Skeletal muscle cell (primary cell): ENCODE data around the gene FKBP2.
"Not testable (repeated sequence)": the region's sequence is repeated elsewhere in the genome, so short reads cannot be mapped to it uniquely, and the experiment has no call there.

Source experiments
- DNase-seq: peaks from one replicate; pipeline ENCODE4 v3.0.0-alpha.2; 2010; ENCODE audit warnings: low read depth
- H3K4me3 ChIP-seq: 2 replicates; pipeline ENCODE4 v1.5.1; 2011; ENCODE audit warnings: low read depth, mild to moderate bottlenecking, control low read depth, low read length, moderate library complexity

Gene FKBP2

DNA sequence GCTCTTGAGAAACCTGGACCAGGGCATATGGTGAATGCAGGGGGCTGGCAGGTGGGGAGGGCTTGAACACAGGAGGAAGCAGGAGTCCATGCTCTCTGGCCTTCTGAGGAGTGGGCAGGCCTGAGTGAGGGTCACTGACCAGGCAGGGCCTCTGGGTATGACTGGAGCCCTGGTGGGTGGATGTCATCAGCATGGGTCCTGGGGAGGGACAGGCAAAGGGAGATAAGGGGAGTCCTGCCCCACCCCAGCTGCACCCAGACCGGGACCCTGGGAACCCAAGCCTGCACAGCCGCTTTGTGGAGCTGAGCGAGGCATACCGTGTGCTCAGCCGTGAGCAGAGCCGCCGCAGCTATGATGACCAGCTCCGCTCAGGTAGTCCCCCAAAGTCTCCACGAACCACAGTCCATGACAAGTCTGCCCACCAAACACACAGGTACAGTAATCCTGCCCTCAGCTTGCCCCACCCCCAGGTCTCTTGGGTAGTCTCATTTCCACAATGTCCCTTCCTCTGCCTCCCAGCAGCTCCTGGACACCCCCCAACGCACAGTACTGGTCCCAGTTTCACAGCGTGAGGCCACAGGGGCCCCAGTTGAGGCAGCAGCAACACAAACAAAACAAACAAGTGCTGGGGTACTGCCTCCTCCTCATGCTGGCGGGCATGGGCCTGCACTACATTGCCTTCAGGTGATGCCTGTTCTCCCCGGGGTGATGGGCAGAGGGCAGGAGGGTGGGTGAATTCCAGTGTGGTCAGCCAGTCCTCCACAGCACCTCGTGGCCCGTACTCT is 8.5 kb upstream of the FKBP2 start:
- DNase-seq = no peak
- no peak overlapping the region for H3K4me3 ChIP-seq

DNA sequence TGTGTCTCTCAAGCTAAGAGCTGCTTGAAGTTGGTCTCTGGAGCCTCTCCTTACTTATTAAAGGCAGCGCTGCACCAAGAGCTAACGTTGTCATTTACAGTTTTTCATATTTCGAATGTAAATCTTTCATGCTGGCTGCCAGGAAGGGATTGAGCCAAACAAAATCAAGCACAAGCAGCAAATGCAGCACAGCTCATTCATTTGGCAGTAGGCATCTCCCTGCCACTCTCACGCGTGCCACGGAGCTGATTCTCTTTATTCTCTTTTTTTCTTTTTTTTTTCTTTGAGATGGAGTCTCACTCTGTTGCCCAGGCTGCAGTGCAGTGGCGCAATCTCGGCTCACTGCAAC is 8.0 kb upstream of the FKBP2 start:
- no peak for DNase-seq
- no peak overlapping the region for H3K4me3 ChIP-seq

DNA sequence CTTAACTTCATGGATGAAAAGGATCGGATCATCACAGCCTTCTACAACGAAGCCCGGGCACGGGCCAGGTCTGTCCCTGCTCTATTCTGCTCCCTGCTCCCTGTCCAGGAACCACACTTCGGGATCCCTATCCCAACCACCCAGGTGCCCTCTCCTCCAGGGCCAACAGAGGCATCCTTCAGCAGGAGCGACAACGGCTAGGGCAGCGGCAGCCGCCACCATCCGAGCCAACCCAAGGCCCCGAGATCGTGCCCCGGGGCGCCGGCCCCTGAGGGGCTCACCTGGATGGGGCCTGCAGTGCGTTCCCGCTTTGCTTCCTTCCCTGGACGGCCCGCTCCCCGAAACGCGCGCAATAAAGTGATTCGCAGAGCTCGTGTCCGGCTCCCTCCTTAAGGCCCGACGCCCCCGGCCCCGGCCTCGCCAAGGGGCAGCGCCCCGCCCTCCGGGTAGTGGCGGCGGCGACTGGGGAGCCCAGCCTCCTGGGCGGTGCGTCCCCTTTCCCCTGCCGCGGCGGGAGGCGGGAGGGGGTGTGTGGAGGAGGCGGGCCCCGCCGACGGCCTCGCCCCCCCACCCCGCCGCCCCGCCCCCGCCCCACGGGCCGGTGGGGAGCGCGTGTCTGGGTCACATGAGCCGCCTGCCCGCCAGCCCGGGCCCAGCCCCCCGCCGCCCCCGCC is 6.8 kb upstream of the FKBP2 start, which contains the start of gene VEGFB:
TSS of gene VEGFB (plus strand) at position 672 of the 674 bp plus-strand sequence. CDS start 250 bp downstream, outside the sequence.
- no peak for DNase-seq
- H3K4me3 ChIP-seq = peak within 1 kb of the TSS; percentile 71

DNA sequence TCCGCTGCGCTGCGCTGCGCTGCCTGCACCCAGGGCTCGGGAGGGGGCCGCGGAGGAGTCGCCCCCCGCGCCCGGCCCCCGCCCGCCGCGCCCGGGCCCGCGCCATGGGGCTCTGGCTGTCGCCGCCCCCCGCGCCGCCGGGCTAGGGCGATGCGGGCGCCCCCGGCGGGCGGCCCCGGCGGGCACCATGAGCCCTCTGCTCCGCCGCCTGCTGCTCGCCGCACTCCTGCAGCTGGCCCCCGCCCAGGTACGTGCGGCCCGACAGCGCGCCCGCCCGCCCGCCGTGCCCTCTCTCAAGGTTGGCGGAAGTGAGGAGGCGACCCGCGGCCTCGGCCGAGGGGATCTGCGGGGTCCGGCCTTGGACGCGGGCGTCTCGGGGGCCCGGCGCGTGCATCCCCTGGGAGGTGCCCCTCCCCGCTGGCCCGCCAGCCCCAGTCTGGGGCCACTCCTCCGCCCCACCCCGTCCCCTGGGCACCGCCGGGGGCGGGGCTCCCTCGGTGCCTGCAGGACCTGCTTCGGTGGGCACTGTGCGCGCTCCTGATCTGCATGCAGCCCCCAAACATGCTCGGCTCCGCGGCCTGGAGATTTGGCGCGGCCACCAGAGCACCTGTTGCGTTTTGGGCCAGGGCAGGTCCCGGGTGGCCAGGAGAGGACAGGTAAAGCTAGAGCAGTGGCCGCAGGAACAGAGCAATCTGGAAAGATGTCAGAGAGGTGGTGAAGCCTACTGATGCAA is 6.1 kb upstream of the FKBP2 start:
- DNase-seq = no peak
- peak overlapping the region; percentile 71 for H3K4me3 ChIP-seq

DNA sequence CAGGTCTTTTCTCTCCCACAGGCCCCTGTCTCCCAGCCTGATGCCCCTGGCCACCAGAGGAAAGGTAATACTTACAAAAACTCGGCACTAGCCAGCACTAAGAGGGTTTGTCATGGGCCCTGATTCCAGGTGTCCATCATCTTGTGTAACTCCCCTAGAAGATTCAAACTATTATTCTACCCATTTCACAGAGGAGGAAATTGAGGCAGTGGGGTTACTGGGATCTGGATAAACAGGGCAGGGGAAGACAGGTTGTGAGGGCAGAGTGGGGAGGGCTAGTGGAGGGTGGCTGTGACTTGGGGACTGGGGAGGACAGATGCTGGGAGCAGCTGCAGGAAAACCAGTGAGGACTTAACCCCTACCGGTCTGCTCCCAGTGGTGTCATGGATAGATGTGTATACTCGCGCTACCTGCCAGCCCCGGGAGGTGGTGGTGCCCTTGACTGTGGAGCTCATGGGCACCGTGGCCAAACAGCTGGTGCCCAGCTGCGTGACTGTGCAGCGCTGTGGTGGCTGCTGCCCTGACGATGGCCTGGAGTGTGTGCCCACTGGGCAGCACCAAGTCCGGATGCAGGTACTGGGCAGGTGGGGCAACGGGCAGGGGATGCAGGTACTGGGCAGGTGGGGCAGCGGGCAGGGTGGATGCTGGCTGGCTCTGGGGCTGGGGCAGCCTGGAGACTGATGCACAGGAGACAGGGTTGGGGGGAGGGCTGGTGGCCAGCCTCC is 5.3 kb upstream of the FKBP2 start:
- DNase-seq = no peak
- peak overlapping the region; percentile 71 for H3K4me3 ChIP-seq

DNA sequence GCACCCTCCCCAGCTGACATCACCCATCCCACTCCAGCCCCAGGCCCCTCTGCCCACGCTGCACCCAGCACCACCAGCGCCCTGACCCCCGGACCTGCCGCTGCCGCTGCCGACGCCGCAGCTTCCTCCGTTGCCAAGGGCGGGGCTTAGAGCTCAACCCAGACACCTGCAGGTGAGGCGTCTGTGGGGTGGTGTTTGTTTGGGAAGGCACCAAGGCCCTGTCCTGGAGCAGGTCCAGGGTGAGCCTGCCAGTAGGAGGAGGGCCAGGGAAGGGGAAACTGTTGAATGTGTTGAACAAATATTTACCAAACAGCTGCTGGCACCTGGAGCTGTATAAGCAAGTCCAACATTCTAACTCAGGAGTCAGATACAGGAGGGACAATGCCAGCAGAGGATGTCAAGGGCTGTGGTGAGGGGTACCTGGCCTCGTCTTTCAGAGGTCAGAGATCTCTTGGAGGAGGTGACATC is 3.4 kb upstream of the FKBP2 start:
- DNase-seq = no peak
- no peak overlapping the region for H3K4me3 ChIP-seq

DNA sequence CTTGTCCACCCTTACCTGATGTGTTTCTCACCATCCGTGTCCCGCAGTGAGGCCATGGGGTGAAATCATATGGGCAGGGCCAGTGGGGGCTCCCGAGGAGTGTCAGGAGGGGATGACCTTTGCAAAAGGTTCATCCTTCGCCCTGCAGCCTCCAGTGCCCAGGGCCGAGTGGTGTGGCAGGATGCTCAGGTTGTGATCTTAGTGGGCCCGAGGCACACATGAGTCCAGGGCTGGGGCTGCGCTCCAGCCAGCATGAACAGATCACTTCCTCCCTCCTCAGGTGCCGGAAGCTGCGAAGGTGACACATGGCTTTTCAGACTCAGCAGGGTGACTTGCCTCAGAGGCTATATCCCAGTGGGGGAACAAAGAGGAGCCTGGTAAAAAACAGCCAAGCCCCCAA is 2.8 kb upstream of the FKBP2 start:
- DNase-seq = no peak
- H3K4me3 ChIP-seq = no peak overlapping the region

DNA sequence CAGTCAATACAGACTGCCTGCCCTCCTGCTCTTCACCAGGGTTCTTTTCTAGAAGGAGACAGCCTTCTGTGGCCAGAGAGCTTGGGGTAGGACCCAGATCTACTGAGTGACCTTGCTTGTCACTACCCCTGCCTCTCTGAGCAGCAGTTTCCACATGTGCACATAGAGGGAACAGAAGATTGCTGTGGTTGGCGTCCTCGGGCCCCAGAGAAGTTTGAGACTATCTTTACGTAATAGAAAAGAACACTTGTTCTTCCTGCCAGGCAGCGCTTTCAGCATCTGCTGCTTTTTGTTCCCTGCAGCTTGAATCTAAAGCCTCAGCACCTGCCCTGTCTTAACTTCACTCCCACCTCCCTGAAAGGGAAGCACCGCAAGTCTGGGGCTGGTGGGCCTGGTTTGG is 1.9 kb upstream of the FKBP2 start:
- DNase-seq = no peak
- H3K4me3 ChIP-seq = no peak overlapping the region

DNA sequence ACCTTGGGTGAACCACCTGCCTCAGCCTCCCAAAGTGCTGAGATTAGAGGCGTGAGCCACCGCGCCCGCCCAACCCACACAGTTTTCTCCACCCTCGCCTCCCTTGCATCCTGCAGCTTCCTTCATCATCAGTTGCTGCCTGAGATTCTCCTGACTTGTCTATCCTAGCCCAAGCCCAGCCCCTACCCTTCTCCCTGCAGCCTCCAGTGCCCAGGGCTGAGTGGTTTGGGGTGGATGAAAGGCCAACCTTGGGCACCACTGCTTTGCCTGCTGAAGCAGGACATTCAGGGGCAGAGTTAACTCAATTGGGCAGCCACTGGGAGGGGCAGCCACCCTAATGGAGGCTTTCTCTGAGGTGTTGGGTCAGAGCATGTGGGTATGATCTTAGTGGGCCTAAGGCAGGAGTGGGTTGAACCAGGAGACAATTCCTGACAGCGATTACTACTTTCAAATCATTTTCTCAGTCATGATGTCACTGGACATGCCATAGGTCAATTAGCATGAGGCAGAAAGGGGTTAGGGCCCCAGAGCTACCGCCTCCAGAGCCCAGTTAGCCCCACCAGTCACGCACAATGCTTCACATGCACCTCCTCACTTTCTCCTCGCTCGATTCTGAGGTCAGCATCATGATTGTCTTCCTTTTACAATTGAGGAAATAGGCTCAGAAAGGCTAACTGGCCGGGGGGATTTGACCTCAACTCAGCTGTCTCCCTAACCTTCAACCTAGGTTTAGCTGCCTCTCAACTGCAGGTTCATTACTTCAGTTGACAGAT is 1.0 kb upstream of the FKBP2 start:
- H3K4me3 ChIP-seq = peak overlapping the region; percentile 84
- DNase-seq = no peak

DNA sequence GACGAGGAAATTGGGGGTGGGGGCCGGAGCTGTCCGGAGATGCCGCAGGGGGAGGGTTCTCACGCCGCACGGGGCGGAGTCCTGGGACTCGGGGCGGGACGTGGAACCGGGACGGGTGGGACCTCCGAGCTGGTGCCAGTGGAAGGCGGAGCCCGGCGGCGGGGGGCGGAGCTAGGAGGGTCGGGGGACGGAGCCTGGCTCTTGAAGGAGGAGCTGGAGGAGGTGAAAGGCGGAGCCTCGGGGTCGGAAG is 271 bp downstream of the FKBP2 start:
- peak; percentile 95 for DNase-seq
- peak overlapping the region; percentile 84 for H3K4me3 ChIP-seq

DNA sequence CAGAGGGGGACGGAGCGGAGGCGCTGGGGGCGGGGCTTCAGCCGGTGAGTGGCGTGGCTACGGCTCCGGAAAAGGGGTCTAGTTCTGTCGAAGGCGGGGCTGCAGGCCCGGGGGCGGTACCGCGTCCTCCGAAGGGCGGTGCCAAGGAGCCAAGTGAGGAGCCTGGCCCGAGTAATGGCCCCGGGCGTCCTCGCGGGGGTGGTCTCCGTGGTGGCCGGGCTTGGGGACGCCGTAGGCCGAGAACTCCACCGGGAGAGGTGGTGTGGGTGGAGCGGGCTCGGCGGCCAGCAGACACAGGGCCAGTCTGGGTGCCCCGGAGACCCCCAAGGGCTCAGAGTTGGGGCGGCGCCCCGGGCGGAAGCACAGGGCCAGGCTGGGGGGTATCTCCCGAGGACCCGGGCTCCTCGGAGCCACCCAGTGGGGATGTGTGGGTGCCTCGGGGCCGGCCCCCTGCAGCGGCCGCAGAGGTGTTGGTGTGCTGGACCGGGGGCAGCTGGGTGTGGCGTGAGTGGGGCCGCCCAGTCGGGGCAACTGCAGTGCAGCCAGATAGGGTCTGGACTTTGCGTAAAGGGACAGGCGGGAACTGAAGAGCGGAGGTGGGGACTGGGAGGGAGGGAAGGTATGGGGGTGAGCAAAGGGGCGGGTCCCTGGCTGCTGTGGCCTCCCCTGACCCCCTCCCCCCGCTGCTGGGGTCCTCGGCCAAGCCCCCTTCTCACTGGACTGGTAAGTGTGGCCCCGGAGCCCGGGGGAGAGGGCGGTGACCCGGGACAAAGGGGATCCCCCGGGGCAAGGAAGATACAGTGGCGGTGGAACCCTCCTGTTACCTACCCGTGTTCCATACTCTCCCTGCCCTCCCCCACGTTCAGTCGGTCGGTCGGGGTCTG is 838 bp downstream of the FKBP2 start:
- H3K4me3 ChIP-seq = peak overlapping the region; percentile 84
- no peak for DNase-seq

DNA sequence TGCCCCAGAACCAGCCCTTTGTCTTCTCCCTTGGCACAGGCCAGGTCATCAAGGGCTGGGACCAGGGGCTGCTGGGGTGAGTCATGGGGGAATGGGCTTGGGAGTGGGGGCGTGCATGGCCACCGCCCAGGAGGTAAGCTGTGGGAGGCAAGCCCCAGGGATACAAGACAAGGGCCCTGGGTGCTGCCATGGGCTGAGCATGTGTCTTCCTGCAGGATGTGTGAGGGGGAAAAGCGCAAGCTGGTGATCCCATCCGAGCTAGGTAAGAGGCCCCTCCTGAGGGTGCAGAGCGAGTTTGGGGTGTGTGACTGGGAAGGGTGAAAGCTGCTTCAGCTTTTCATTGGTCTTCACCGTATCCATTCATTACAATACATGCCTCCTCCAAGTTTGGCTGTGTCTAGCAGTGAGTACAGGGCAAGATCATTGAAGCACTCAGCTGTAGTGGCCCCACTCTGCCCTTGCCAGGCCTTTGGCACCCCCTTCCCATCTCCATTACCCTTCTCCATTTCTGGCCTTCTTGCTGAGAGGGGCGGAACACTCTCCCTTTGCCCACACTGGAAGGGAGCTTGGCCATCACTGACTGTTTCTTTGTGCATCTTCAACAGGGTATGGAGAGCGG is 2.5 kb downstream of the FKBP2 start:
- peak overlapping the region; percentile 84 for H3K4me3 ChIP-seq
- no peak for DNase-seq

DNA sequence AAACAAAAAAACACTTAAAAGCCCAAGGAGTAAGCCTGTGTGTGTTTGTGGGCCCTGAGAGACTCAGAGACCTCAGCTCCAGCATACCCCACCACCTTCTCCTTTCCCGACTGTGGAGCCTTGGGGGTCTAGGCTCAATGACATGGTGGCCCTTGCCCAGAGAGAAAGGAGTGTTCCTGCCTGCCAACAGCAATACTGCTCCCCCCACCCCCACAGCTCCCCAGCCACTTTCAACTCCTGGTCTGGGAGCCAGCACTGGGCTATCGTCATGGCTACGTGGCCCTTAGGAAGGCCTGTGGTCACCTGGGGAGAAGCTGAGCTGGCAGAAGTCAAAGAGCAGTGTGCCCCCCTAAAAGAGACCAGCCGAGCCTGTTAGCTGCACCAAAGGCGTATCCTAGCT is 3.2 kb downstream of the FKBP2 start:
- no peak for DNase-seq
- peak overlapping the region; percentile 7 for H3K4me3 ChIP-seq

DNA sequence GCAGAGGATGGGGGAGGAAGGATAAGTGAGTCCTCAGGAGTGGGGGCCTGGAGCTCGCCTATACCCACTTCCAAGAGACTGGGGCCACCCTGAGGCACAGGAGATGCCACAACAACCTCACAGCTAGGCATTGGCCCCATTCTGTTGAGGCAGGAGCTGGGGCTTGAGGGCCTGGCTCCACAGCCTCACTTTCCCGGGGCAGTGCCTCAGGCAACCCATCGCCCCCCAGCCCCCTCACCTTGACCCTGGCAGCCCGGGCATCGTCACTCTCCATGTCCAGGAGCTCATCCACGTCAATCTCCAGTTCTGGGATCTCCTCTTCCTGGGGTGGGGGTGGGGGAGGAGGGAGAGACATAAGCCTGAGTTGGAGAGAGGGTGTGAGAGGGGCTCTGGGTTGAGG is 4.1 kb downstream of the FKBP2 start:
- no peak for DNase-seq
- H3K4me3 ChIP-seq = peak overlapping the region; percentile 91

DNA sequence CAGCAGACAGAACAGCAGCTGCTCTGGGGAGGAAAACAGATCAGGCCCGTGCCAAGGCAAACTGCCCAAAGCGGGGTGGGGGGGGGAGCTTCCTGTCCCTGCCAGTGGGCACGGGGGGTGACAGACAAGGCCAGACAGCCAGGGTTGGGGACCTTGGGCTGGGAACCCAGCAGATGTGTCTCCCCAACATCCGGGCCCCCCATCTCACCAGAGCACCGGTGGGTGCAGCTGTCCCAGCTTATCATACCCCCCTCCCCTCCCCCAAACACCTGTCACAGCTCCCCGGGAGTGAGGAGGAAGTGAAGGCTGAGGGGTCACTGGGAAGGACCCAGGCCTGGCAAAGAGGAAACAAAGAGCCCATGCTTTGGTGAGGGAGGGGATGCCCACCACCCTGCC is 4.5 kb downstream of the FKBP2 start:
- no peak for DNase-seq
- peak overlapping the region; percentile 91 for H3K4me3 ChIP-seq

DNA sequence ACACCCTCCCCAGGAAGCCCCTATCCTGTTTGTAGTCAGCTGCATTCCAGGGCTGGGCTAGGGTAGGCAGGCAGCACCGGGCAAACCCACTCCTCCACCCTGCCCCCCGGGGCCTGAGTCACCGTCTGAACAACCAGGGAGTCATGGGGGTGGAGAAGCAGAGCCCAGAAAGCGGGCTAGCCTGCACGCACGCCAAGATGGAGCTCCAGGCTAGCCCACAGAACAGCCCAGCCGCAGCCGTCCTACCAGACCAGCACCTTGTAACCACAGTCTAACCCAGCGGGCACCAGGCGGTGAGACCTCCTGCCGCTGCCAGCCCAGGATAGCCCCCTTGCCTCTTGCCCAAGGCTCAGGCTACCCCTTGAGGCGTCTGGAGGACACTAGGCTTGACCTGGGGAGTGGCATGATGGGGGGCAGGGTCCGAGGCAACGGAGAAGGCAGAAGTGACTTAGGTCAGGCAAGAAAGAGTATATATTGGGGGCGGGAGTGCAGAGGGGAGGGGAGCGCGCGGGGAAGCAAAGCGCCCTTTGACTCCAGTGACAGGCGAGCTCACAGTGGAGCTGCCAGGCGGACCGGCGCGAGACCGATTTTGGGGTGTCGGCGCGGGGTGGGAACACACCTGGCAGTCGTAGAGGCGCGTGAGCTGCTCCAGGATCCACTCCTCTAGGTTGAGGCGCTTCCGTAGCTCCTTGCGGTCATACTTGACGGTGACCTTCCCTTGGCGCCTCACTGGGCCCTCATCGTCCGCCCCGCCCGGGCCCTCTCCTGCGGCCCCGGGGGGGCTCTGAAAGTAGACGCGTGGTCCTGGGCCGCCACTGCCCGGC is 5.1 kb downstream of the FKBP2 start:
- H3K4me3 ChIP-seq = peak overlapping the region; percentile 91
- DNase-seq = peak; percentile 81

DNA sequence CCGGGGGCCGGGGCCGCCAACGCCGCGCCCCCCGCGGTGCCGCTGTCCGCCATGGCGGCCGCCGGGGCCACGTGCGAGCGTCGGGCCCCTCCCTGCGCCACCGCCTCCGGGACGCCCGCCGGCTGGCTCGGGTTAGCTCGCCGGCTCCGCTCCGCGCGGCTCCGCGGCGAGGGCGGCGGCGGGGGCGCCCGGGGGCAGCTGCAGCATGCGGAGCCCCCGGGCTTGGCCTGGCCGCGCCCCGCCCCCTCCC is 5.7 kb downstream of the FKBP2 start:
- DNase-seq = not testable (repeated sequence)
- H3K4me3 ChIP-seq = peak overlapping the region; percentile 91
